ENCODE data around the gene PRRT1B. TPM values are rescaled to one million over a fixed set of nuclear protein-coding genes. Genes with fewer than 3 reads are reported as not detected.

PRRT1B gene
- total and polyA plus RNA-seq, 2 donors from 2014 or later: 1.0 TPM; not detected in 1

DNA sequence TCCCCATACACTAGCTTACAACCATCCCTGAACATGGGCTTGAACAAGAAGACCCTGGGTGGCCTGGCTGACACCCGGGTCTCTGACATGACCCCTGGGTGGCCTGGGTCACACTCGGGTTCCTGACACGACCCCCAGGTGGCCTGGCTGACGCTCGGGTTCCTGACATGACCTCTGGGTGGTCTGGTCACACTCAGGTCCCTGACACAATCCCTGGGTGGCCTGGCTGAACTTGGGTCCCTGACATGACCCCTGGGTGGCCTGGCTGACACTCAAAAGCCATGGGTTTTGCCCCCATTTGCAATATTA is 38.0 kb downstream of the PRRT1B start:
- H3K9ac ChIP-seq (ENCODE audit: low read length in 3 of 3): no peak overlapping the region
- intact Hi-C loops (cut with DNase I): loop anchor here (10.0 kb wide), 1 partner anchor 162 kb away; the partner anchor contains the start of gene RAPGEF1
- H3K27ac ChIP-seq (ENCODE audit: low read depth in 2 of 2, low read length in 2 of 2): no peak overlapping the region
- DNase-seq (no peak), FAIRE-seq (no peak)
- no peaks in the 10 kb centered on the region for H3K9me3 ChIP-seq (ENCODE audit: control insufficient read depth in 2 of 3, insufficient read depth in 1 of 3, low read length in 3 of 3)
- no peak overlapping the region for H3K4me3 ChIP-seq (ENCODE audit: low read length in 3 of 3)
- H3K27me3 ChIP-seq (ENCODE audit: control insufficient read depth, insufficient read depth, low read length): no peaks in the 10 kb centered on the region
- peaks cover 0 to 48% (median 19%) of the 10 kb centered on the region in 3 donors for H3K36me3 ChIP-seq (ENCODE audit: control insufficient read depth in 2 of 3, insufficient read depth in 3 of 3, low read length in 3 of 3)
- H3K4me1 ChIP-seq (ENCODE audit: control insufficient read depth in 2 of 3, insufficient read depth in 2 of 3, low read depth in 1 of 3, low read length in 3 of 3): peaks cover 0 to 3% (median 0%) of the 10 kb centered on the region in 3 donors
- TF ChIP-seq, protein P1, sequence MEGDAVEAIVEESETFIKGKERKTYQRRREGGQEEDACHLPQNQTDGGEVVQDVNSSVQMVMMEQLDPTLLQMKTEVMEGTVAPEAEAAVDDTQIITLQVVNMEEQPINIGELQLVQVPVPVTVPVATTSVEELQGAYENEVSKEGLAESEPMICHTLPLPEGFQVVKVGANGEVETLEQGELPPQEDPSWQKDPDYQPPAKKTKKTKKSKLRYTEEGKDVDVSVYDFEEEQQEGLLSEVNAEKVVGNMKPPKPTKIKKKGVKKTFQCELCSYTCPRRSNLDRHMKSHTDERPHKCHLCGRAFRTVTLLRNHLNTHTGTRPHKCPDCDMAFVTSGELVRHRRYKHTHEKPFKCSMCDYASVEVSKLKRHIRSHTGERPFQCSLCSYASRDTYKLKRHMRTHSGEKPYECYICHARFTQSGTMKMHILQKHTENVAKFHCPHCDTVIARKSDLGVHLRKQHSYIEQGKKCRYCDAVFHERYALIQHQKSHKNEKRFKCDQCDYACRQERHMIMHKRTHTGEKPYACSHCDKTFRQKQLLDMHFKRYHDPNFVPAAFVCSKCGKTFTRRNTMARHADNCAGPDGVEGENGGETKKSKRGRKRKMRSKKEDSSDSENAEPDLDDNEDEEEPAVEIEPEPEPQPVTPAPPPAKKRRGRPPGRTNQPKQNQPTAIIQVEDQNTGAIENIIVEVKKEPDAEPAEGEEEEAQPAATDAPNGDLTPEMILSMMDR (IDR thresholded peaks at IDR 0.05; ENCODE audit: borderline replicate concordance, extremely low read depth, insufficient read depth): no peak

DNA sequence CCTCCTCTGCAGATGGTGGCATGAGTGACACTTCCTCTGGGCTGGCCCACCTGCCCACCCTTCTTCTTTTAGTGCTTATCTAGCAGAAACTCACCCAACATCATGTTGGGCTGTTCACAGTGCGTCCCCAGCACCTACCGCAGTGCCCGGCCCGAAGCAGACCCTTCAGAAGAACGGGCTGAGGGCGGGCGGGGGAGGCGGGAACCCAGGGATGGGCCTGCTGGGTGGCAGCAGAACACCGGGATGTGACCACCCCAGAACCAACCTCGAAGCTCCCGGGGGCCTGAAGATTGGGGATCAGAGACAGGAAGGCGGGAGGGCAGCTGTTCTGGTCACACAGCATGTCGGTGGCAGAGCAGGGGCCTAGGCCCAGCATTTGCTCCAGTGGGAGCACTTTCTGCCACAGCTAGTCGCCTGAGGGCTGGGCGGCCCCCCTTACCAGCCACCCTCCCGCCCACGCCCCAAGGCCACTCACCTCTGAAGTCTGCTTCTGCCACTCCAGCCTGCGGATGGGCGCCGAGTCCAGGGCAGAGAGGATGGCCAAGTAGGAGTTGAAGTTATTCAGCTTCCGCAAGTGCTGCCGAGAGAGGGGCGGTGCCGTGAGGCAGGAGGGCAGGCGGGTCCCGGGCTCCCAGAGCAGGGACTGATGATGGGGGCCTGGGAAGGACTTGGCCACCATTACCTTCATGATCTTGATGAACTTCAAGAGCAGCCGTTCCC is 38.7 kb downstream of the PRRT1B start:
- no peak overlapping the region for H3K9ac ChIP-seq (ENCODE audit: low read length in 3 of 3)
- H3K27ac ChIP-seq (ENCODE audit: low read depth in 2 of 2, low read length in 2 of 2): no peak overlapping the region
- FAIRE-seq: no peak
- peaks cover 0 to 49% (median 25%) of the 10 kb centered on the region in 3 donors for H3K36me3 ChIP-seq (ENCODE audit: control insufficient read depth in 2 of 3, insufficient read depth in 3 of 3, low read length in 3 of 3)
- no peaks in the 10 kb centered on the region for H3K9me3 ChIP-seq (ENCODE audit: control insufficient read depth in 2 of 3, insufficient read depth in 1 of 3, low read length in 3 of 3)
- TF ChIP-seq, protein P1 (IDR thresholded peaks at IDR 0.05; ENCODE audit: borderline replicate concordance, extremely low read depth, insufficient read depth): no peak
- H3K4me3 ChIP-seq (ENCODE audit: low read length in 3 of 3): no peak overlapping the region
- intact Hi-C loops (cut with DNase I): loop anchor here (10.0 kb wide), 1 partner anchor 161 kb away; the partner anchor contains the start of gene RAPGEF1
- DNase-seq: no peak
- H3K4me1 ChIP-seq (ENCODE audit: control insufficient read depth in 2 of 3, insufficient read depth in 2 of 3, low read depth in 1 of 3, low read length in 3 of 3): peaks cover 0 to 3% (median 0%) of the 10 kb centered on the region in 3 donors
- H3K27me3 ChIP-seq (ENCODE audit: control insufficient read depth, insufficient read depth, low read length): no peaks in the 10 kb centered on the region

DNA sequence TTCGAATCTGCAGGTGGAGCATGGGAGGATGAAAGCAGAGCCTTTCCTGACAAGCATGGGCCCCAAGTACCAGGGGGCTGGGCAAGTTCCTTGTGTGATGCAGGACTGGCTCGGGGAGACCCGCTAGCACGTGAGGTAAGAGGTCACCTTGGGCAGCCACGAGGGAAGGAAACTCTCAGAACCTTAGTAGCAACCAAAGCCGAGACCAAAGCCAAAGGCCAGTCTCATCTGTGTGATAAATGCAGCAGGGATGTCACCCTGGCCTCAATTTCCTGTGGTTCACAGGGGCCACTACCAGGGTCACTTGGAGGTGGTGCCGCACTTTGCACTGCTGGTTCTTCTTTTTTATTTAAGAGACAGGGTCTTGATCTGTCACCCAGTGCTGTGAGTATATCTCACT is 39.5 kb downstream of the PRRT1B start:
- intact Hi-C loops (cut with DNase I): loop anchor here (10.0 kb wide), 1 partner anchor 160 kb away; the partner anchor contains the start of gene RAPGEF1
- no peak overlapping the region for H3K27ac ChIP-seq (ENCODE audit: low read depth in 2 of 2, low read length in 2 of 2)
- H3K9ac ChIP-seq (ENCODE audit: low read length in 3 of 3): no peak overlapping the region
- TF ChIP-seq, protein P1 (IDR thresholded peaks at IDR 0.05; ENCODE audit: borderline replicate concordance, extremely low read depth, insufficient read depth): no peak
- H3K9me3 ChIP-seq (ENCODE audit: control insufficient read depth in 2 of 3, insufficient read depth in 1 of 3, low read length in 3 of 3): no peaks in the 10 kb centered on the region
- H3K27me3 ChIP-seq (ENCODE audit: control insufficient read depth, insufficient read depth, low read length): no peaks in the 10 kb centered on the region
- FAIRE-seq: no peak
- peaks cover 0 to 42% (median 25%) of the 10 kb centered on the region in 3 donors for H3K36me3 ChIP-seq (ENCODE audit: control insufficient read depth in 2 of 3, insufficient read depth in 3 of 3, low read length in 3 of 3)
- no peak for DNase-seq
- no peak overlapping the region for H3K4me3 ChIP-seq (ENCODE audit: low read length in 3 of 3)
- H3K4me1 ChIP-seq (ENCODE audit: control insufficient read depth in 2 of 3, insufficient read depth in 2 of 3, low read depth in 1 of 3, low read length in 3 of 3): no peaks in the 10 kb centered on the region

Measured in kidney (tissue), 14 donors.